Small intestine (tissue), 7 donors: ENCODE results near the gene SPR. TPM values are rescaled to one million over a fixed set of nuclear protein-coding genes. Genes with fewer than 3 reads are reported as not detected.
"Not testable (repeated sequence)": the region's sequence is repeated elsewhere in the genome, so short reads cannot be mapped to it uniquely, and the experiment has no call there.

Experiments
- DNase-seq, 2 donors: peaks; one replicate each; pipeline versions ENCODE4 v3.0.0 to v3.0.0-alpha.2; 2013
- FAIRE-seq: peaks from 2 replicates; lab custom pipeline; 2012; peaks lifted over from hg19 to GRCh38; lab: Jason Lieb, UNC
- H3K27ac ChIP-seq, 3 donors: one replicate each; pipeline ENCODE4 v1.5.1; 2013; ENCODE audit warnings: low read length in 2 of 3, mild to moderate bottlenecking in 2 of 3, control low read depth in 1 of 3, inconsistent platforms in 1 of 3, low read depth in 1 of 3, moderate library complexity in 1 of 3
- H3K27me3 ChIP-seq, 3 donors: one replicate each; pipeline ENCODE4 v1.6.1; 2013; ENCODE audit warnings: low read length in 3 of 3, inconsistent platforms in 1 of 3; ENCODE audit not compliant: control insufficient read depth in 3 of 3, insufficient read depth in 3 of 3
- H3K36me3 ChIP-seq, 3 donors: one replicate each; pipeline ENCODE4 v1.6.1; 2013; ENCODE audit warnings: low read length in 3 of 3, inconsistent platforms in 1 of 3, low read depth in 1 of 3, mild to moderate bottlenecking in 1 of 3, moderate library complexity in 1 of 3; ENCODE audit not compliant: control insufficient read depth in 3 of 3, insufficient read depth in 2 of 3
- H3K4me1 ChIP-seq, 3 donors: one replicate each; pipeline ENCODE4 v1.6.1; 2013; ENCODE audit warnings: low read length in 2 of 3, inconsistent platforms in 1 of 3, low read depth in 1 of 3, mild to moderate bottlenecking in 1 of 3, moderate library complexity in 1 of 3; ENCODE audit not compliant: control insufficient read depth in 3 of 3, insufficient read depth in 2 of 3
- H3K4me3 ChIP-seq, 3 donors: one replicate each; pipeline ENCODE4 v1.5.1; 2013; ENCODE audit warnings: low read length in 3 of 3, control low read depth in 1 of 3, inconsistent platforms in 1 of 3, low read depth in 1 of 3, mild to moderate bottlenecking in 1 of 3, moderate library complexity in 1 of 3
- H3K9me3 ChIP-seq, 2 donors: one replicate each; pipeline ENCODE4 v1.6.1; 2013; ENCODE audit warnings: low read depth in 1 of 2, low read length in 1 of 2; ENCODE audit not compliant: control insufficient read depth in 2 of 2, insufficient read depth in 1 of 2
- WGBS, 3 donors: extraction: QIAGEN DNeasy Blood & Tissue Kit; methylation state at CpG; one replicate each; pipeline ENCODE4 v1.1.7; 2013; 5-methylcytosine and 5-hydroxymethylcytosine counted together
- polyA plus RNA-seq, 4 donors: library from polyadenylated mRNA; stranded (reverse) in 3 of 4; unstranded in 1 of 4; fragments of 200-250 nt in 3 of 4; fragments of 120-200 nt in 1 of 4; gene quantifications; one replicate each; pipeline versions ENCODE4 v1.2.1 to v1.2.3, GENCODE V29; 2013
- donor health status: healthy with polysubstance abuse.
- donor health status: control.
- donor health status: control.
- donor health status: Bipolar disorder and iron deficiency.
- donor health status: healthy.

SPR gene
- polyA plus RNA-seq, 4 donors: 40.6 to 50.0 (median 44.4) TPM

- no peak overlapping the region for H3K4me3 ChIP-seq
- no peaks in the 10 kb centered on the region for H3K4me1 ChIP-seq
- H3K27me3 ChIP-seq: peaks cover 0 to 31% (median 8%) of the 10 kb centered on the region in 3 donors
- 75 to 82% (median 82%) methylated on average over 5 of the region's 5 CpGs for WGBS, 3 donors
- H3K27ac ChIP-seq: no peak overlapping the region
- no peaks in the 10 kb centered on the region for H3K36me3 ChIP-seq
- no peak for FAIRE-seq
- DNase-seq: no peak
- no peaks in the 10 kb centered on the region for H3K9me3 ChIP-seq
Observed at GRCh38 chr2:72900191-72900825, 13.1 kb downstream of the SPR start.

- DNase-seq (no peak), FAIRE-seq (no peak)
- WGBS, 3 donors: 52 to 58% (median 55%) methylated on average over 3 of the region's 3 CpGs
- peaks cover 0 to 40% (median 8%) of the 10 kb centered on the region in 3 donors for H3K27me3 ChIP-seq
- no peaks in the 10 kb centered on the region for H3K4me1 ChIP-seq
- H3K36me3 ChIP-seq: no peaks in the 10 kb centered on the region
- H3K27ac ChIP-seq: no peak overlapping the region
- no peak overlapping the region for H3K4me3 ChIP-seq
- H3K9me3 ChIP-seq: no peaks in the 10 kb centered on the region
Observed at GRCh38 chr2:72901426-72901825, 14.2 kb downstream of the SPR start.

GRCh38 chr2:72907369-72907768 is 20.2 kb downstream of the SPR start:
- 81 to 88% (median 83%) methylated on average over 13 of the region's 13 CpGs for WGBS, 3 donors
- not testable (repeated sequence) for FAIRE-seq

GRCh38 chr2:72908741-72909140 is 21.5 kb downstream of the SPR start:
- Histone ChIP-seq H3K4me1 (no peaks in the 10 kb centered on the region), H3K27ac (no peak overlapping the region), H3K9me3 (no peaks in the 10 kb centered on the region), H3K27me3 (peaks cover 0 to 63% (median 14%) of the 10 kb centered on the region in 3 donors), H3K4me3 (no peak overlapping the region), H3K36me3 (no peaks in the 10 kb centered on the region)
- no peak for DNase-seq
- WGBS, 3 donors: 77 to 85% (median 81%) methylated on average over 3 of the region's 3 CpGs
- FAIRE-seq: no peak

More at GRCh38 chr2:72907369-72907768, 20.2 kb downstream of the SPR start:
- H3K4me3 ChIP-seq, H3K27ac ChIP-seq, H3K9me3 ChIP-seq, H3K36me3 ChIP-seq, DNase-seq, H3K4me1 ChIP-seq: not testable (repeated sequence)
- peaks cover 0 to 62% (median 11%) of the 10 kb centered on the region in 3 donors for H3K27me3 ChIP-seq

- no peak for FAIRE-seq
- Histone ChIP-seq H3K27me3 (peaks cover 0 to 76% (median 34%) of the 10 kb centered on the region in 3 donors), H3K4me3 (no peak overlapping the region), H3K36me3 (no peaks in the 10 kb centered on the region), H3K27ac (no peak overlapping the region), H3K9me3 (no peaks in the 10 kb centered on the region), H3K4me1 (peaks cover 0 to 6% (median 0%) of the 10 kb centered on the region in 3 donors)
- WGBS, 3 donors: 8 to 39% (median 13%) methylated on average over 1 of the region's 1 CpG
- no peak for DNase-seq
Observed at GRCh38 chr2:72911256-72911655, 24.0 kb downstream of the SPR start.

GRCh38 chr2:72913486-72914205 is 26.4 kb downstream of the SPR start:
- DNase-seq (no peak), FAIRE-seq (no peak)
- no peak overlapping the region for H3K27ac ChIP-seq
- H3K27me3 ChIP-seq: peaks cover 0 to 78% (median 43%) of the 10 kb centered on the region in 3 donors
- H3K36me3 ChIP-seq: no peaks in the 10 kb centered on the region
- 13 to 19% (median 15%) methylated on average over 7 of the region's 7 CpGs for WGBS, 3 donors
- no peak overlapping the region for H3K4me3 ChIP-seq
- peaks cover 0 to 19% (median 5%) of the 10 kb centered on the region in 3 donors for H3K4me1 ChIP-seq
- peaks cover 0 to 3% of the 10 kb centered on the region in 2 donors for H3K9me3 ChIP-seq

- Histone ChIP-seq H3K4me3 (no peak overlapping the region), H3K9me3 (peaks cover 0 to 4% of the 10 kb centered on the region in 2 donors), H3K4me1 (peaks cover 0 to 22% (median 5%) of the 10 kb centered on the region in 3 donors), H3K36me3 (no peaks in the 10 kb centered on the region), H3K27ac (no peak overlapping the region), H3K27me3 (peaks cover 0 to 81% (median 46%) of the 10 kb centered on the region in 3 donors)
- WGBS, 3 donors: 6 to 10% (median 8%) methylated on average over 7 of the region's 7 CpGs
- FAIRE-seq (no peak), DNase-seq (no peak)
Observed at GRCh38 chr2:72914206-72914559, 27.0 kb downstream of the SPR start.

GRCh38 chr2:72914589-72915319 is 27.5 kb downstream of the SPR start:
- Histone ChIP-seq H3K27ac (no peak overlapping the region), H3K4me3 (no peak overlapping the region), H3K27me3 (peaks cover under 1 to 81% (median 46%) of the 10 kb centered on the region in 3 donors), H3K36me3 (no peaks in the 10 kb centered on the region), H3K9me3 (peaks cover 0 to 4% of the 10 kb centered on the region in 2 donors), H3K4me1 (peaks cover 0 to 22% (median 5%) of the 10 kb centered on the region in 3 donors)
- no peak for FAIRE-seq
- no peak for DNase-seq
- 4 to 6% (median 5%) methylated on average over 13 to 17 of the region's 17 CpGs for WGBS, 3 donors
